Measurements from ENCODE around the gene GPR15.

GPR15 gene

GRCh38 chr3:98531622-98532274, at the start of gene GPR15:
GPR15 (plus strand) TSS chr3:98531978; CDS start chr3:98532034, 56 bp downstream.
- DNase-seq = no peak

- no peak for DNase-seq
Observed at GRCh38 chr3:98482717-98483482, 48.9 kb upstream of the GPR15 start.

- DNase-seq = no peak
Observed at GRCh38 chr3:98483626-98484025, 48.2 kb upstream of the GPR15 start.

- no peak for DNase-seq
Observed at GRCh38 chr3:98497381-98497780, 34.4 kb upstream of the GPR15 start, which contains the start of gene OR5K2. OR5K2 (plus strand) TSS chr3:98497681; CDS start chr3:98497681, 0 bp downstream.

- DNase-seq = no peak
Observed at GRCh38 chr3:98500019-98500418, 31.8 kb upstream of the GPR15 start.

GRCh38 chr3:98501270-98501669, 30.5 kb upstream of the GPR15 start:
- no peak for DNase-seq

GRCh38 chr3:98501863-98502576, 29.8 kb upstream of the GPR15 start:
- DNase-seq = no peak

- no peak for DNase-seq
Observed at GRCh38 chr3:98504539-98504938, 27.2 kb upstream of the GPR15 start.

- no peak for DNase-seq
Observed at GRCh38 chr3:98508582-98508981, 23.2 kb upstream of the GPR15 start.

- DNase-seq = no peak
Observed at GRCh38 chr3:98512576-98512975, 19.2 kb upstream of the GPR15 start.

GRCh38 chr3:98513091-98513511, 18.7 kb upstream of the GPR15 start:
- DNase-seq = no peak

- DNase-seq = no peak
Observed at GRCh38 chr3:98513736-98514135, 18.0 kb upstream of the GPR15 start.

- no peak for DNase-seq
Observed at GRCh38 chr3:98514948-98515347, 16.8 kb upstream of the GPR15 start.

- no peak for DNase-seq
Observed at GRCh38 chr3:98518816-98519215, 13.0 kb upstream of the GPR15 start.

GRCh38 chr3:98519351-98519750, 12.4 kb upstream of the GPR15 start:
- no peak for DNase-seq

GRCh38 chr3:98521897-98522543, 9.8 kb upstream of the GPR15 start:
- peak; percentile 63 for DNase-seq

GRCh38 chr3:98522544-98523281, 9.1 kb upstream of the GPR15 start, which contains the start of gene CLDND1:
CLDND1 (minus strand) TSS chr3:98522902; CDS start chr3:98521424, 1,478 bp downstream.
- DNase-seq = peak; percentile 95

- no peak for DNase-seq
Observed at GRCh38 chr3:98525494-98525893, 6.3 kb upstream of the GPR15 start.

- DNase-seq = no peak
Observed at GRCh38 chr3:98528474-98529346, 3.1 kb upstream of the GPR15 start.

- DNase-seq = no peak
Observed at GRCh38 chr3:98529856-98530459, 1.8 kb upstream of the GPR15 start.

GRCh38 chr3:98530676-98531075, 1.1 kb upstream of the GPR15 start:
- DNase-seq = no peak

Measured in CD4-positive, alpha-beta T cell treated with Interleukin-6 for 4 hours (primary cell).